PC-9 (cell line): Measurements from ENCODE around the gene TAC3.

ENCODE experiments used
- EZH2 ChIP-seq: fragments of 200-600 bp; sonication (generic); IDR thresholded peaks from 2 replicates; pipeline ENCODE4 v1.8.0; 2017; ENCODE audit warnings: antibody characterized with exemption, low read depth
- TF ChIP-seq, protein P1 (sequence below): fragments of 200-600 bp; sonication (generic); conservative IDR thresholded peaks from 2 replicates; pipeline ENCODE4 v1.6.1; 2017; ENCODE audit warnings: mixed run types, antibody characterized with exemption, mild to moderate bottlenecking, moderate library complexity

GRCh38 chr12:57008178-57008577 is 8.2 kb downstream of the TAC3 start:
- TF ChIP-seq EZH2: no peak
- TF ChIP-seq, protein P1, sequence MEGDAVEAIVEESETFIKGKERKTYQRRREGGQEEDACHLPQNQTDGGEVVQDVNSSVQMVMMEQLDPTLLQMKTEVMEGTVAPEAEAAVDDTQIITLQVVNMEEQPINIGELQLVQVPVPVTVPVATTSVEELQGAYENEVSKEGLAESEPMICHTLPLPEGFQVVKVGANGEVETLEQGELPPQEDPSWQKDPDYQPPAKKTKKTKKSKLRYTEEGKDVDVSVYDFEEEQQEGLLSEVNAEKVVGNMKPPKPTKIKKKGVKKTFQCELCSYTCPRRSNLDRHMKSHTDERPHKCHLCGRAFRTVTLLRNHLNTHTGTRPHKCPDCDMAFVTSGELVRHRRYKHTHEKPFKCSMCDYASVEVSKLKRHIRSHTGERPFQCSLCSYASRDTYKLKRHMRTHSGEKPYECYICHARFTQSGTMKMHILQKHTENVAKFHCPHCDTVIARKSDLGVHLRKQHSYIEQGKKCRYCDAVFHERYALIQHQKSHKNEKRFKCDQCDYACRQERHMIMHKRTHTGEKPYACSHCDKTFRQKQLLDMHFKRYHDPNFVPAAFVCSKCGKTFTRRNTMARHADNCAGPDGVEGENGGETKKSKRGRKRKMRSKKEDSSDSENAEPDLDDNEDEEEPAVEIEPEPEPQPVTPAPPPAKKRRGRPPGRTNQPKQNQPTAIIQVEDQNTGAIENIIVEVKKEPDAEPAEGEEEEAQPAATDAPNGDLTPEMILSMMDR: peak; percentile 75
